ENCODE measurements around the gene CYP24A1.

Gene CYP24A1

DNA sequence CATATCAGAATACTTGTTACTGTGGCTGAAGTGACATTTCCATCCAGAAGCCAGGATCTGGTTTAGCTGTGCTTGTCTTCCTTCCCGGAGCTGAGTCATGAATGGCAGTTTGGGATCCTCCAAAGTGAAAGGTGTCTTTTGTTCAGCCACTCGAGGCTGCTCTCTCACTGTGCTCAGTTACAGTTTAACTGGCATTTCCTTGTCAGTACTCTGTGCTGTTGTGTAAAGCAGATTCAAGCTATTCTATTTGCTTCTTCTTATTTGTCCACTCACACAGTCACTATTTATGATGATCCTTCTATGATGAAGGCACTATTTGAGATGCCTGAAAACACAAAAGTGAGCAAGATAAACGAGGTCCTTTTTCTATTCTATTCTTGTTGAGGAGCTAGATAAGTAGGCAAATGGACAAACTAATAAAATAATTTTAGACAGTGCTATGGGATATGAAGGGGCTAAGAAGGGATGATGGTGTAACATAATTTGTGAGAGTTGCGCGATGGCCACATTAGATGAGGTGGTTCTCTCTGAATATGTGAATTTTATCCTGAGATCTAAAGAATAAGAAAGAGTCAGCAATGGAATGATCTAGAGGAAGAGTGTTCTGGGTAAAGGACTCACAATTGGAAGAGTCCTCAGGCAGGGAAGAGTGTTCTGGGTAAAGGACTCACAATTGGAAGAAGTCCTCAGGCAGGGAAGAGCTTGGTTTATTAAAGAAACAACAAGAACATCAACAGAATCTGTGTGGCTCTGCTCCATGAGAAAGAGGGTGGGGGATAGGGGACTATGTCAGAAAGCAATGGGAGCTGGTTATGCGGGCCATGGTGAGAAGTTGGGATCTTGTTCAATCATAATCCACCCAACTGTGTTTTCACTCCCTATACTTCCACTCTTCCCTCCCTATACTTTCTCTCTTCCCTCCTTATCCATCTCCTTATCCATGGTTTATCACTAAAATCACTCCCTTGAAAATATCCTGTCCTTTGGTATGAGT, 40.1 kb downstream of the CYP24A1 start:
- no peak for TF ChIP-seq GATA3 (IDR thresholded peaks at IDR 0.05; ENCODE audit: low read depth, low read length)
- no peak for TF ChIP-seq GATA2 (IDR thresholded peaks at IDR 0.05; ENCODE audit: low read depth, low read length)

GRCh38 chr20:54132612-54133433, 41.0 kb downstream of the CYP24A1 start:
- TF ChIP-seq GATA3 (IDR thresholded peaks at IDR 0.05; ENCODE audit: low read depth, low read length), result no peak
- TF ChIP-seq GATA2 (IDR thresholded peaks at IDR 0.05; ENCODE audit: low read depth, low read length), result no peak

DNA sequence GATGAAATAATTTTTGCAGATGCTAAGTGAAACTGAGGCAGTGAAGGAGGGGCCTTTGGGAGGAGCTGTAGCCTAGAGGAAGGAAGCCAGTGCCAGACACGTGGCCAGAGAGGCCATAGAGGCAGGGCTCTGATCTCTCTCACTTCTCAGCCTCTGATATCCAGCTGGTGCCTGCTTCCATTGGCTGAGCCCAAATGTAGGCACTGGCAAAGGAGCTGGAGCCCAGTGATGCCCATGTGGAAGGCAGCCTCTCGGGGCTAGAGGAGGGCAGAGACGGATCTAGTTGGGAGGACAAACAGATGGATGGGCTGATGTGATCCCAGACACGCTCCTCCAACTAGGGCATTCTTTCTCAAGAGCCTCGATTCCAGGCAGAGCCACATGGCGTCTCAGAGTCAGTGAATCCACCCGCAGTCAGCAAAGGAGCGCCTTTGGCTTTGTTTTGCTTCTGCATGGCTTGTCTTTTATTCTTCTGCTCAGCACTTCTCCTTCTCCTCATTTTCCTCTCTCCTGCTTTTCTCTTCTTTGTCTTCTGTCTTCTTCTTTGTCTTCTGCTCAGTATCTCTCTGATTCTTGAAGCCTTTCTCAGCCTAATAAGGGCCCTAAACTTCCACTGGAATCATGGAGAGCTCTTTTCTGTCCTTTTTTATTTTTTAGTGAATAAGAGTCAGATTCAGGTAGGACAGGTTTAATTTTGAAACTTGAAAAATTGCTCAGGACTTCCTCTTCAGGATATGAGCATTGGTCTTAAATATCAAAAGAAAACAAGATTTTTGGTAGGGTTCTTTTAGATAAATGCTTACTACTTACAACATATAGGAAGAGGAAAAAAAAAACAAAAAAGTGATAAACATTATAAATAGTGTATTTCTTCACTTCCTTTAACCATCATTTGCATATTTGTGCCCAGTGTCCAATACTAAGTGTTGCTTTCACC, 41.8 kb downstream of the CYP24A1 start:
- TF ChIP-seq GATA2 (IDR thresholded peaks at IDR 0.05; ENCODE audit: low read depth, low read length) (no peak), GATA3 (IDR thresholded peaks at IDR 0.05; ENCODE audit: low read depth, low read length) (no peak)

- TF ChIP-seq GATA2 (IDR thresholded peaks at IDR 0.05; ENCODE audit: low read depth, low read length), result no peak
- TF ChIP-seq GATA3 (IDR thresholded peaks at IDR 0.05; ENCODE audit: low read depth, low read length), result no peak
These were observed 44.4 kb downstream of the CYP24A1 start for GRCh38 chr20:54129350-54129749.

- TF ChIP-seq GATA2 (IDR thresholded peaks at IDR 0.05; ENCODE audit: low read depth, low read length) (no peak), GATA3 (IDR thresholded peaks at IDR 0.05; ENCODE audit: low read depth, low read length) (no peak)
These were observed 45.8 kb downstream of the CYP24A1 start for GRCh38 chr20:54127855-54128574.

GRCh38 chr20:54126806-54127655, 46.8 kb downstream of the CYP24A1 start:
- TF ChIP-seq GATA2 (IDR thresholded peaks at IDR 0.05; ENCODE audit: low read depth, low read length), result no peak

DNA sequence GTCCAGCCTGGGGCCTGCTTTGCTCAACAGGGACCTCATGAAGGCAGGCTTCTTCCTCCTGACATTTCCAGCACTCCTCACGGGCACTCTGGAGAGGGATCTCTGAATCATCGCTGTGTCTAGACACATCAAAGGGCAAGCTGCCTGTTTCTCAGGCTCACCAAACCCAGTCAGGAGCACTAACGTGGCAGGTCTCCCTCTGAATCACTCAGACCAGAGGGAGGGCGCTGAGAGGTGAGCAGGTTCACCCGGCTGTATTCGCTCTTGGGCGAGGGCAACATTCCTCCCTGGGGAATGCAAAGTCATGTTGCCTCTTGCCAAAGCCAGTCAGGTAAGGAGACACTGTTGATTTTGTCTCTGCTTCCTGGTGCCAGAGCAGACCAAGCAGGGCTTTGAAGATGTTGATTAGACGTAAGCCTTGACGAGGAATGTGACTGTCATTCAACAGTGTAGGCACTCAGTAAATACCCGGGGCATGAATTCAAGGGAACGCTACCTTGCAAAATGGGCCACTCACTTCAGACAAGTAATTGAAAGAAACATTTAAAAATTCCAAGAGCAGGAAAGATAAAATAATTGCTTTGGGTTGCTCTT, 50.1 kb downstream of the CYP24A1 start:
- TF ChIP-seq GATA2 (IDR thresholded peaks at IDR 0.05; ENCODE audit: low read depth, low read length), result no peak
- no peak for TF ChIP-seq GATA3 (IDR thresholded peaks at IDR 0.05; ENCODE audit: low read depth, low read length)

DNA sequence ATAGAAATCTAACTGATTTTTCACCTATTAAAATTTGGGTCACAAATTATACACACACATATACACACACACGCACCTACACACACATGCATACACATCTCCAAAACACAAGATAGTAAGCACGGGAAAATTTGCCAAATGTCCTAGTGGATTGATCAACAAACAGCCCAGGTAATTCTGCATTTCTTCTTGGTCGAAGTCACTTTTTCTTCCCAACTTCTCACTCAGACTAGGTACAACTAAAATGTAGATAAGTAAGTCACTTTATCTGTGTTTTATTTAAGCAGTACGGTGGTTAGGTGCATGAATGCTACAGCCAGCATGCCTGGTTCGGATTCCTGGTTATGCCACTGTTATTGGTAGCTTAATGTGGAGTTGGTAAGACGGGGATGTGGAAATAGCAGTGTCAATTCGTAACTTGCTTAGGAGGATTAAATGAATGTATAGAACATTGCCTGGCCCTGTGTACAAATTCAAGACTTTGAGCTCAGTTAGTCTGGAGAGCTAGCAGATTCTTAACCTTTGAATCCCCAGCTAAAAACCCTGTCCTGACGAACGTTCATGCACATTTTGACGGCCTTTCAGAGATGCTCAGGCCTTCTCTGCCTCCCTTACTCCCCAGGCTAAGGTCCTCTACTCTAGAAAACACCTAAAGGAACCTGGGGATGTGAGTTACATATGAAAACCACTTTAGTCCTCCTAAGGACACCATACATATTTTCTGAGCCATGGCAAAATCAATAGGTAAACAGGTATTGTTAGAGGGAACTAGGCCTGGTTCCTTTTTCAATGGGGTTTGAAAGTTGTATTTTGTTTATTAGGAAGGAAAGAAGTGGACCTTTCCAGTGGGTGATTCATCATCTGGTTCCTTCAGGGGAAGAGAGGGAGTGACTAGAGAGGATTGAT, 50.9 kb downstream of the CYP24A1 start:
- TF ChIP-seq GATA2 (IDR thresholded peaks at IDR 0.05; ENCODE audit: low read depth, low read length) (no peak), GATA3 (IDR thresholded peaks at IDR 0.05; ENCODE audit: low read depth, low read length) (no peak)

- TF ChIP-seq GATA2 (IDR thresholded peaks at IDR 0.05; ENCODE audit: low read depth, low read length) (no peak), GATA3 (IDR thresholded peaks at IDR 0.05; ENCODE audit: low read depth, low read length) (no peak)
These were observed 51.6 kb downstream of the CYP24A1 start for GRCh38 chr20:54122189-54122588.

GRCh38 chr20:54119744-54120143, 54.0 kb downstream of the CYP24A1 start:
- TF ChIP-seq GATA3 (IDR thresholded peaks at IDR 0.05; ENCODE audit: low read depth, low read length), result no peak
- TF ChIP-seq GATA2 (IDR thresholded peaks at IDR 0.05; ENCODE audit: low read depth, low read length), result no peak
